Lower leg skin (tissue), 3 donors: ENCODE results near the gene PTPN2.

Experiments
- CTCF ChIP-seq, 3 donors: fragments of 450-650 bp; IDR thresholded peaks; one replicate each; pipeline ENCODE4 v1.5.1; 2016; ENCODE audit warnings: antibody characterized with exemption in 3 of 3, mild to moderate bottlenecking in 3 of 3, moderate library complexity in 2 of 3
- POLR2A ChIP-seq, 2 donors: fragments of 450-650 bp; IDR thresholded peaks; one replicate each; pipeline ENCODE4 v1.6.1; 2016 to 2017; ENCODE audit warnings: antibody characterized with exemption in 2 of 2, mild to moderate bottlenecking in 1 of 2, moderate library complexity in 1 of 2

GRCh38 chr18:12929477-12930083 is 45.5 kb upstream of the PTPN2 start:
- no peak for TF ChIP-seq CTCF (IDR thresholded peaks at IDR 0.05)
- TF ChIP-seq POLR2A (IDR thresholded peaks at IDR 0.05): no peak
